ENCODE measurements around the gene SLC35F3. TPM values are rescaled to one million over a fixed set of nuclear protein-coding genes. Genes with fewer than 3 reads are reported as not detected.

SLC35F3 gene
- total and polyA plus RNA-seq, 9 of the 15 experiments (the other 6 are each of a cell fraction or from before 2014, with no cell fraction given): 0.04 to 0.07 (median 0.04) TPM; not detected in 6

- H3K27ac ChIP-seq (ENCODE audit: extremely low read depth, low read depth, low read length): no peak overlapping the region
- 1% methylated on average over 5 of the region's 5 CpGs for WGBS (ENCODE audit: insufficient coverage, low coverage, missing lambda C conversion rate)
- intact Hi-C loops (cut with micrococcal nuclease) (no loop called here), in situ Hi-C loops (cut with MboI) (no loop called here)
- CTCF ChIA-PET (ENCODE audit: low intra/inter-chr PET ratio): interaction anchor here (0.6 kb wide), 1 partner anchor 937 kb away, joined by 3 read pairs; no protein-coding TSS in a partner anchor
- H4K20me1 ChIP-seq (replicated peaks; ENCODE audit: control insufficient read depth, insufficient read depth, low read length): no peaks in the 10 kb centered on the region
- FAIRE-seq (no peak), DNase-seq (ENCODE audit: extremely low read depth in 1 of 4, low spot score in 3 of 4) (no peak), ATAC-seq (no peak)
- no peaks in the 10 kb centered on the region for H3K9me3 ChIP-seq (replicated peaks; ENCODE audit: control insufficient read depth, insufficient read depth, low read depth, low read length)
- no peaks in the 10 kb centered on the region for H3K79me2 ChIP-seq (ENCODE audit: control insufficient read depth, insufficient read depth, low read length)
- no peak overlapping the region for H2AFZ ChIP-seq (ENCODE audit: low read depth, low read length)
- no peak overlapping the region for H3K9ac ChIP-seq (ENCODE audit: insufficient read depth in 1 of 2, low read depth in 2 of 2, low read length in 2 of 2)
- POLR2A ChIA-PET: interaction anchor here (0.7 kb wide), 1 partner anchor 118 kb away, joined by 3 read pairs; no protein-coding TSS in a partner anchor
- H3K9me1 ChIP-seq (ENCODE audit: control insufficient read depth, insufficient read depth, low read length): no peaks in the 10 kb centered on the region
- no peaks in the 10 kb centered on the region for H3K4me1 ChIP-seq (replicated peaks in 1 of 2; ENCODE audit: control insufficient read depth in 2 of 2, insufficient read depth in 2 of 2, low read length in 2 of 2)
- H3K27me3 ChIP-seq (ENCODE audit: control insufficient read depth in 2 of 2, insufficient read depth in 2 of 2, low read length in 2 of 2): peaks cover 0 to 15% of the 10 kb centered on the region in 2 experiments; a peak in 3 of 5 replicates
- BruUV-seq (replicated peaks): no TSS peak
- no peak overlapping the region for H3K4me2 ChIP-seq (ENCODE audit: insufficient read depth, low read length)
- no peaks in the 10 kb centered on the region for H3K36me3 ChIP-seq (ENCODE audit: control insufficient read depth, insufficient read depth, low read length)
- no peak overlapping the region for H3K4me3 ChIP-seq
- no peak for TF ChIP-seq EGR1 (conservative IDR thresholded peaks at IDR 0.05)
- peak; percentile 75 for TF ChIP-seq ZNF512 (tag; IDR thresholded peaks at IDR 0.05)
- 0 out of 2 replicates have a peak, but pooled peaks have one; percentile 23 for TF ChIP-seq THRB (CRISPR knock-in tag; conservative IDR thresholded peaks at IDR 0.05)
- no peak for TF ChIP-seq ZBTB12 (CRISPR knock-in tag; IDR thresholded peaks at IDR 0.05)
Observed at GRCh38 chr1:234164098-234164709, 259.7 kb downstream of the SLC35F3 start.

Data from K562 (cell line).